ENCODE results near the gene PELI2.

Gene PELI2

DNA sequence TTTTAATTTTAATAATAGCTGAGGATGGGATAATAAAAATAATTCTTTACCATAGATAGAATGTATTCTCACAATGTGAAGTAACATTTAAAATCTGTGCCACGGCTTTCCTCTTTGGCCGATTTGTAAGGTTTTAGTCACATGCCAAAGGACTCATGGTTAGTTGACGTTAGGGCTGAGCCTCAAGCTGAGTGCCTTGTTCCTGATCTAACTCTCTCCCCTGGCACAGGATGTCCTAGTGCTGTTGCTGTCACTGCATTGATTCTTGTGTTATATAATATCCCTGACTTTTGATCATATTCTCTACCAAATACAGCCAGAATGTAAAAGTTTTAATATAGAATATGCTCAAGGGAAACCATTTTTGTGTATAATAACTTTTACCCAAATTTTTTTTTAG, 144.3 kb downstream of the PELI2 start:
- DNase-seq = no peak

DNA sequence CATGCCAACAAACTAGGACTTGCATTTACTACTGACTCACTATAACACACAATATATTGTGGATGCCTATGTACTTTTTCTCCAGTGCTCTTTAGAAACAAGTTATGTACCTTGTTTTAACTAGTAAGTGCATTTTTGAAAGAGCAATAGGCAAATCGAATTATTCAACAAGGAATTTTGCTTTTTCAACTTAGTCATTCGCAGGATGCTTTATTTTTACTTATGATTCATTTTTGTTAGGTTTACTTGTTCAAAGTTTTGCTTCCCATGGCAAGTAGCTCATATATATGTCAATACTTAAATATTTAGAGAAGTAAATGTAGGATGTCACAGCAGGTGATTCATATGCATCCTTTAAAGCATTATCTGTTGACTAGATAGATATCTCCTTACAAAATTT, 149.8 kb downstream of the PELI2 start:
- no peak for DNase-seq

DNA sequence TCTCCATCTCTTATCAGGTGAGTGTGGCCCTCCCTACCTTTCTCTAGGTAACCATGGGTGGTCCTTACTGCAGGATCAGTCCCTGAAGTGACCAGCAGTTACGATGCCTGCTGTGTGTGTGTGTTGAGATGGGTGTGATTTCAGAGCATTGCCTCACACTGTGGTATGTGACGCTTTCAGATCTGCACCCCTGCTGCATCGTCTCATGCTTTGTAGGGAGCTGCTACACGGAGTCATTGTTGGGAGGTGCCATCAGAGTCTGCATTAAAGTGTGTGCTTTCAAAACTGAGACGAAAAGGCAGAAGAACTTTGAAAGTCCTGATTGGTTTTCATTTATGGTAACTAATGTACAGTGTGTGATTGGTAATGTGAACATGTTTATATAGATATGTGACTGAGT, 150.5 kb downstream of the PELI2 start:
- no peak for DNase-seq

DNA sequence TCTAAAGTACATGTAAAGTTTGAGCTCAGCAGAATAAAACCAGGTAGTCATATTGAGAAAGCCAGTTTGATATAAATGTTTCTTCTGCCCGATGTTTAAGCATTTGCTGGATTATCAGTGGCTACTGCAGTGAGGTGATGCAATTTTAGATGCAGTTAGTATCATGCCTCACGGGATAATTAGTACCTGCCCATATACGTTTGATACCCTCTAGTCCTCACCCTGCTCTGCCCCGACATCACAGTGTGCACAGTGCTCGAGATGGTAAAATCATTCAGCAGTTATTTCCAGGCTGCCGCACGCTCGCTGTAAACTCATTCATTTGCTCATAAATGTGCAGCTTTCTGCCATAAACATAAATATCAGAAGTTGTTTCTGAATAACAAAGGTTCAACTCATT, 152.7 kb downstream of the PELI2 start:
- no peak for DNase-seq

DNA sequence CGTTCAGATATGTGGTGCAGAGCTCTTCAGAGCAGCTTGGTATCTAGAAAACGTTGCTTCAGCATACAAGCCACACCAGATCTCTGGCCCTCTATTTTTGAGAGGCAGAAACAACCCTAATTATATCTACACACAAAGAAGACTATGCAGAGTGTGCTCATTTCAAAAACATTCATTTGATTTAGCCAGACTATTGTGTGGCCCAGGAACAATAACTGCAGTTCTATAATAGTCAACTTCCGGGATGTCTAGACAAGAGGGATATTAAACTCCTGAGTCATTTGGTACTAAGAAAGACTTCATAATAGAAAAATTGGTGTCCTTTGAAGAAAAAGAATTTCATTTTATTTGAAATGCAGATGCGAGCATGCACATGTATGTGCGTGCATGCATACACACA, 153.8 kb downstream of the PELI2 start:
- no peak for DNase-seq

DNA sequence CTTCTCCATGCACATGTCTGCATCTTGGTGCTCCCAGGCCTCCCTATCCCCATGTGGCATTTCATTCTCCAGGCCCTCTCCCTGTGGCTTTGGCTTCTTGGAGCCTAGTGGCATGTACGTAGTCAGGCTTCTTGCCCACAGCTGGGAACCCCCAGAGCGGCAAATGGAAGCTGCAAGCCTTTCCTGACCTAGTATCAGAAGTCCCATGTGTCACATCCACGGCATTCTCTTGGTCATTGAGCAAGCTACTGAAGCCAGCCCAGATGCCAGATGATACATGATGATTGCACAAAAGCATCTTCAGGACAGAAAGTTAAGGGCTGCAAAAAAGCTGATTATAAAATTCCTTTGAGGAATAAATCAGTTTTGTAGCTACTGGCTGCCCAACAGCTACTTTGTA, 154.9 kb downstream of the PELI2 start:
- DNase-seq = no peak

DNA sequence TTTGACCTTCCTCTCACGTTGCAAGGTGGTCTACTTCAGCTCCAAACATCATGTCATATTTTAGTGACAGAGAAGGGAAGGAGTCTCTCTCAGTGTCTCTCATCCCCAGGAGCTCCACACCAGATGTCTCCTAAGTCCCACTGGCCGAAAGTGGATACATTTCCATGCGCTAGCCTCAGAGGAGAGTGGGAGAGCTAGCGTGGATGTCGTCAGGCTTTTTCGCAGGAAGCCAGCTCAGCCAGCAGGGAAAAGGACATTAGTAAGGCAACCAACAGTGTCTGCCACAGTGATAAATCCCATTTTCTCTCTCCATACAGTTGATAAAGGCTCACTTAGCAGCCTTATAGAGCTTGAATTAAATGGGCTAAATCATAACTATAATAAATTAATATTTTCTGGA, 155.7 kb downstream of the PELI2 start:
- DNase-seq = no peak

DNA sequence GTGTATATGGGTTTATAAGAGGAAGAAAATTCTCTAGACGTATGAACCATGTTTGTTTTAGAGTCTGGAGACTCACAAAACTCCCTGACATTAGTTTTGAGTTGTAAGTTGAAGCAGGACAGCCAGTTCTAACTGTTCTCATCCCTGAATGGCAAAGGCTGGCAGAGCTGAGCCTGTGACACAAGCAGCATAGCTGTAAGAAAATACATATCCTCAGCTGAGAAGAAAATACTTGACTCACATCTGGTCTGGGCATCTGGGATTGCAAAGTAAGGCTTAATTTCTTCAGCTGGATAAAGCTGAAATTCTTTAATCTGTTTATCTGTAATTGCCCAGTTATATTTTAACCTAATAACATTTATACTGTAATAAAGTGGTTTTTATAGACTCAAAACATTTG, 156.3 kb downstream of the PELI2 start:
- no peak for DNase-seq

DNA sequence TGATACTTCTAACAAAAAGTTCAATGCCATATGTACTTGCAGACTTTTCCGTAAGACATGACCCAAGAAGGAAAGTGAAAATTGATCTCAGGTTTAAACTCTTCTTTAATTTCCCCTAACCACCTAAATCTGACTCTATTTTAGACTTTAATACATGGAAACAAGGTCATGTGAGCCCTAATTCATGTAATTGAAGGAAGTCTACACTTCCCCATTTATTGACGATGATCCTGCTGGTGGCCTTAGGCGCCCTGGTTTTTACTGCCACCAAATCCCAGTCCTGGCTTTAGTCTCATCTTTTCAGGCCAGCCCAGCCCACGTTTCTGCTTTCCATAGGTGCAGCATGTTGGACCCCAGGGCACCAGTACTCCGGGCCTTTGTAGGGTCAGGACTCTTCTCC, 157.9 kb downstream of the PELI2 start:
- no peak for DNase-seq

DNA sequence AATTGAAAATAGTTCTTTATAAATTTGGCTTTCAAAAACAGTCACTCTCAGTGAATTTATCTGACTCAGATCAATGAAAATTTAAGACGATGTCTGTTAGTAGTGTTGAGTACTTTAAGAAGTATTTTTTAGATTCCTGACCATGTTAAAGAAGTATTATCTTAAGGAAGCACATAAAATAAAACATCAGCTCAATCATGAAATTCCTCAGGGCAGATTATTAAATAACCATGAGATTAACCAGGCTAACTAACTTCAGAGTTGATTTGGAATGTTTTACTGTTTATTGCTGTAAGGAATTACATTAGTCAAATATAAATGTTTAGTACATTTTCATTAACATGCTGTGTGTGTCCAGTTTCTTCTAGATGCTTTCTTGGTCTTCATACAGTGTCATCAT, 160.2 kb downstream of the PELI2 start:
- no peak for DNase-seq

DNA sequence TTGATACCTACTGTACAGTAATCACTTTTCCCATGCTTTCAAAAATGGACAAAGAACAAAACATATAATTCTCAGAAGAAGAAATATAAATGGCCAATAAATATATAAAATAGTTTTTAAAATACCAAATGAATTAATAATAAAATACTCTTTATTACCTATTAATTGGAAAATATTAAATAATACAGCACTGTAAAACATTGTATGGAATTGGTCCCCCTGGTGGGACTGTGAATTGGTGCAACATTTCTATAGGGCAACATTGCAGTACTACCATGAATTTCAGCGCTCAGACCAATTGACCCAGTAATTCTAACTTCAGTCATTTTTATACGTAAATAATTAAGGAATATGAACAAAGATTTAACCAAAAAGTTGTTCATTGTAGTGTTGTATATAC, 162.6 kb downstream of the PELI2 start:
- no peak for DNase-seq

DNA sequence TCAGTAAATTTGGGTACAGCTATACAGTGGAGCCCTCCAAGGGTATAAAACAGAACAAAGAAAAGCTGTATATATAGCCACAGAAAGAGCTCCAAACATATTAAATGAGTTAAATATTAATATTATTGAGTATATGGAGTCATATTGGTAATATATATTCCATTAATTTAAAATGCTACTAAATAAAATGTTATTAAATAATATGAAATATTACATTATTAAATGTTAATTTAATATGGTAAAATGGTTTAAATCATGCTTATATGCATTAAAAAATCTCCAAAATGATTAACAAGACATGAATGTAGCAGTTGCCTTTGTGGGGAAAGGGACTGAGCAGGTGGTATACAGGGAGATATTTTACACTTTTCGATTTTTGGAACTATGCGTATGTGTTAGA, 164.0 kb downstream of the PELI2 start:
- DNase-seq = no peak

DNA sequence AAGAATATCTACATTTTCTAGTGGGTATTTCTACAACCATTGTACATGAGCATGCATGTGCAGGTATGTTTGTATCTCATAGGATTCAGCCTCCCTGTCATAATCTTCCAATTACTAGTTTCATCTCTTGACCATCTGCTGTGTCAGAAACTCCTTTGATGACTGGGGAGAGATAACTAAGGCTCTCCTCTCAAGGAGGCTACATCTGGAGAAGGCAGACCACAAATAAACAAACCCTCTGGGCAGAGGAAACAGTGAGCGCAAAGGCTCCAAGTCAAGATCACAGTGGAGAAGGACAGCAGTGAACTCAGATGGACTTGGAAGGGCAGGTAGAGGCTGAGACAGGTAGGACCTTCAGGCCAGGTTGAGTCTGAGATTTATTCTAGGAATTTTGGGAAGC, 166.4 kb downstream of the PELI2 start:
- no peak for DNase-seq

DNA sequence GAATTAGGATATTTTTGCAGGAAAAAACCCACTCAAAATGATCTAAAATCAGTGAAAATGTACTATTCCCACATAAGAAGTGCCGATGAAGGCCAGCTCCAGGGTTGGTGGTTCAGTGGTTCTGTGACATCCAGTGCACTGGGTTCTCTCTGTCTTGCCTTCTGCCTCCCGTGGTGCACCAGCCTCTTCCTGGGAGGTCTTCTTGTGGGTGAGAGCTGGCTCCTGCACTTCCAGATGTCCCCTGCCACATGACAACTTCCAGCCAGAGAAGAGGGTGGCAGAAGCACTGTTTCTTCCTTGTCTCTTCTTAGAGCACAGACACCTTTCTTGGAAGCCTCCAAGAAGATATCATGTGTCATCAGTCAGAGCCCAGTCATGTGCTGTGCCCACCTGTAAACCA, 170.9 kb downstream of the PELI2 start:
- no peak for DNase-seq

DNA sequence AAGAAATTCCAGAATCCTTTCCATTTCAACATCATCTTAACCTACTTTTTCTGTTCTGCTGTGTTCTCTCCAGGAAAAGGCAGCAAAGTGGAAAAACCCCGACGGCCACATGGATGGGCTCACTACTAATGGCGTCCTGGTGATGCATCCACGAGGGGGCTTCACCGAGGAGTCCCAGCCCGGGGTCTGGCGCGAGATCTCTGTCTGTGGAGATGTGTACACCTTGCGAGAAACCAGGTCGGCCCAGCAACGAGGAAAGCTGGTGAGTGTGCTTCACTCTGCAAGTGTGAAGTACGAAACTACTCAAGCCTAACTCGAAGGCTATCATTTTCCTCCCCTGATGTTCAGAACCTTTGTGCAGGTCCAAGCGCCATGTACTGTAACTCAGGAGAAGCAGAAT, 172.0 kb downstream of the PELI2 start:
- no peak for DNase-seq

DNA sequence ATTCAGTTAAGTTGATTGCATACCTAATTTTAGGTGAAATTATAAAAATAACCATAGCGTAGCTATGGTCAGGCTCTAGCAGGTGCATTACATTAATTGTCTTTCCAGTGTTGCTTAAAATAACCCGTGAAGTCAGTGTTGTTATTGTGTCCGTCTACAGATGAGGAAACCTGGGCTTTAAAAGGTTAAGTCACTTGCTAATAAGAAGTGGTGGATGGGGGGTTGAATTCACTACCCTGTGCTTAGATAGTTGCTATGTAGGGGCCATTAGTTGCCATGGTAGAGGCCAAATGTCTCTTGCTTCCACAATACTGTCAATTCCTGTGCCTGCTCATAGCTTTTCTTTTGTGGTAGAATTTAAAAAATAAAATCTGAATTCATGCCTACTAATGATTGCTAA, 174.8 kb downstream of the PELI2 start:
- DNase-seq = no peak

DNA sequence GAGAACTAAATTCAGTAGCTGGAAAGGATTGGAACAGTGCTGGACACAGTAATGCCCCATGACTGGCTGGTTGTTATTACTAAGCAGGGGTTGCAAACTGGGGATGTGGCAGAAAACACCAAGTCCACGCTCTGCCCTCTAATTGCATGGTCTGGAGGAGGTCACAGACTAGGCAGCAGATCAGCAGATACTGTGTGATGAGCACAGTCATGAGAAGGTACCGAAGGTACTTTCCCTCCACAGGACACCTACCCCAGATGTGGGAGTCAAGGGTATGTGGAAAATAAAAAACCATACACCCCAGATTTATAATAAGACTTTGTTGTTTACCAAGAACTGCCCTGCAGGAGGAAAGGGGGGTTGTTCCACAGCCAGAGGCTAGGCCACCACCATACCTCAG, 175.3 kb downstream of the PELI2 start:
- DNase-seq = no peak

DNA sequence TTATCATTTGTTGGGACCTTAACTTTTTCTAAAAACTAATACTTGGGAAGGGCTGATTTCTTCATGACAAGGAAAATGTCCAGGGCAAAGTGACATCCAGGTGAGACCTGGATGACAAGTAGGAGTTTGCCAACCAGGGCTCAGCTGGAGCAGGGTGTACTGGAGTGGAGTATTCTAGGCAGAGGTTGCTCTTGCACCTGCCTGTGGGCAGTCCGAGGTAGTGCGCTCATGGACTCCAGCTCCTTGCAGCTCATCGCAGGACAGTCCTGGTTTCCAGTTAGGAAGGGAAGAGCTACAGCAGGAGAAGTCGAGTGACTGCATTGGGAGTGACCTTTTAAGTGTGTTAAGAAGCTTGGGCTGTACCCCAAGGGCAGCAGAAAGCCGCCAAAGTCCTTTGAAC, 175.9 kb downstream of the PELI2 start:
- DNase-seq = no peak

DNA sequence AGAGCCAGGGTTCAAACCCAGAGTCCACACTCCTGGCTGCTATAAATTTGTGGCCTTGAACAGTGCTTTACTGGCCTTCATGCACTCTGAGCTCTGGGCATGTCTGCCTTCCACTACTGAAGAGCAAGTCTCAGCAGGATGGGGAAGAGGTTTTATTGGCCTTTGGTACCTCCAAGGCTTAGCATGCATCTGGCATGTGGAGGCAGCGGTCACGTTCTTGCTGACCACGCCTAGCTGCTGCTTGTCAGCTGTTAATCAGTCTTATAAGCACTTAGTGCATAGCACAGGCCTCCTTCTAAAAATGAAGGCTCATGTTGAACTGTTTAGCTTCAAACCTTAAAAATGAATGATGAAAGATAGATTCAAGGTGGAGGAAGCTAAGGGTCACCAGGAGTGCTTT, 177.5 kb downstream of the PELI2 start:
- DNase-seq = no peak

DNA sequence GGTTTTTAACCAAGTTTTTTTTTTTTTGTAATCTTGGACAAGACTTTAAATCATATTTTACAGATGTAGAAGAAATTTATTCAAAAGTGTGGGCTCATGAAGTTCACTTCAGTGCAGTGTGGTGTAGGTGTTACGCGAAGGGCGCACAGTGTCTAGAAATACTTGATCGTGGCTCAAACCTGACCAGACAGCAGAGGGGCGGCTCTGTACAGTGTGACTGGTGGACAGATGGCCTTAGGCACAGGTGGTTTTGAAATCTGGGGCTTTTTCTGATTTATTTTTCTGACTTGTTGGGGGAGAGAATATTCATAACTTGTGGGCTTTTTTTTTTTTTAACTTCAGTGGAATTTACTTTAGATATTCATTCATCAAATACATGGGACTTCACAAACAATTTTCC, 179.2 kb downstream of the PELI2 start:
- DNase-seq = no peak

DNA sequence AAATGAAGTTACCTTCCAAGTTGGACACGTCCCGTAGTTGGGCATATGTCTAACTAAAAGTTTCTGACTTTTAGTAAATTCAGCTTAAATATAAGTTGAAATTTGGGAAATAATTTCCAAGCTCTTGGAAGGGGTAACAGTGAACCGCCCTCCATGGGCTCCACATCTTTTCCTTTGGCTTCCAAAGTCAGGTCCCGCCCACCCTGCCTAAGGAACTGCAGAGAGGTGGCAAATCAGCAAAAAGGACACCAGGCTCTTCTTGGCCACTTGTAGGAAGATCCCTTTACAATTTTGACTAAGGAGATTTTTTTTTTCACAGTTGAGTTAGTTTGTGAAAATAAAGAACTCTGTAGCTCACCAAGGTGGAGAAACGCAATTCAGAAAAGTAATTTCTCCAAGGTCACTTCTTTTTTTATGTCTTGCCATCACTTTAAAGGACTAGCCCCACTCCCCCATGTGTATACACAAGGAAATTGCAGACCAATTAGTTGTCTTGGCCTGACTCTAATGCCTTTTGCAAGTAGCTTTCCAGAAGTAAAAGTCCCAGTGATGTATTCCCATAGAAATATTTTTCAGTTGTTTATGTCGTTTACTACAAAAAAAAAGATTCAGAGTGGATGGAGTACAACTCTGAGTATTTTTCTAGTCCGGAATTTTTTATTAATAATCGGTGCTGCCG, 181.2 kb downstream of the PELI2 start:
- DNase-seq = no peak

DNA sequence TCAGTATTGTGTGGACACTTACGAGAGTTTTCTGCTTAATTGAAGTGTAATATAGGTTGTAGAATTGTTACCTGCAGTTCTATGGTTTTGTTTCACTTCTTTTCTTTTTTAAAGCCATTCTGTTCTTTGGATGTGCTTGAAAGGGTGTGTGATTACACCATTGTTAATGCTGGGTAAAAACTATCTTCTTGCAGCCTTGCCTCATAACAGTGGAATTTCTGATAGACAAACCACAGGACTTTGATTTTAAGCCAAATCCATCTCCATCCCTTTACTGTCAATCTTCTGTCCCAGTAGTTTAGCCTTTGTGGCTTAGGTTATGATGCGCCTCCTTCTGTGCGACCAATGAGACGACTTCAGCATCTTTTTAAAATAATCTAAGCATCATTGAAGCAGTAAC, 182.3 kb downstream of the PELI2 start:
- no peak for DNase-seq

DNA sequence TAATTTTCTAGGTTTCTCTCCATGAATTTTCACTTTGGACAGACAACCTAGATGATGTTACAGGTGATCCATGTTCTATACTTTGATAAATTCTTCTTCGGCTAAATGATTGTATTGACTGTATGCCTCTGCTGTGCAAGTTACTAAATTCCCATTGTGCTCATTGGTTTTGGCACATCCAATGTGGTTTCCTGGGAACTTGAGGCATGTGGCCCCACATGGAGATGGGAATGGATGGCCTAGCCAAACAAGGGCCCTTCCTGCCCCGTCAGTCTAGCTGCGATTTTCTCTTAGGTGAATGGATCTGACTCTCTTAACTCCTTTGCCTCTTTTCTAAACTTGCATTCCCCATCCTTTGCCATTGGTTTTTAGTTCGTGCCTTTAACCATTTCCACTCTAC, 186.2 kb downstream of the PELI2 start:
- DNase-seq = no peak

DNA sequence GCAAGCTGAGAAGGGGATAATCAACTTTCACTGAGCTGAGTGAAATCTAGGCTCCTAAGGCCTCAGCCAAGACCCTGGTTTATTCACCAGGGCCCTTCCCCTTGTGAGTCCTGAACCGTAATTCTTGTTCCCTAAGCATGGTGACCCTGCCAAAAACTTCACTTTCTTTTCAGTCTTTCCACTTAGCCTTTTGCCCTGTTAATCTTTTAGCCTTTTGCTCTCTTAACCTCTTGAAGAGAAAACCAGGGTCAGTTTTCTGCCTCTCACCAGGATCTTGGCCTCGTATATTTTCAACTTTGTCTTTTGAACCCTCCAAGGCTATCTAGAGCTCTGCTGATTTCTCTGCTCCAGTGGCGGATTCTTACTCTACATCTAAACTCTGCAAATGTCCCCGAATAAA, 191.0 kb downstream of the PELI2 start:
- DNase-seq = no peak

DNA sequence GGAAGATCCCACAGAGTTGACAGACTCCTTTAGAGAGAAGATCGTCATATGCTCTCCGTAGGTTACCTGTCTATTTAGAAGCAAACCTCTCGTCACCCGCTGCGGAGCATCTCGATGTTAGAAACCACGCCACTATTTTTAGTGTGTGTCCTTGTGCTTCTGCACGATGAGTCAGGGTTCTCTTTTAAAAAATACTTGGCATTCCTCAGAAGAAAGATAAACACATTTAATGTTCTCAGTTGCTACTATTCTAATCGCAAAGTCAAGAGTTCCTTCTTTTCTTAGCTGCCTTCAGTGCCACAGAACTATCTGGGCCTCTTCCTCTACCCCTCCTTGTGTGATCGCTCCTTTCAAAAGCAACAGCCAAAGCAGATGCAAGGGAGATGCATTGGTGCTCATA, 192.4 kb downstream of the PELI2 start:
- DNase-seq = no peak

DNA sequence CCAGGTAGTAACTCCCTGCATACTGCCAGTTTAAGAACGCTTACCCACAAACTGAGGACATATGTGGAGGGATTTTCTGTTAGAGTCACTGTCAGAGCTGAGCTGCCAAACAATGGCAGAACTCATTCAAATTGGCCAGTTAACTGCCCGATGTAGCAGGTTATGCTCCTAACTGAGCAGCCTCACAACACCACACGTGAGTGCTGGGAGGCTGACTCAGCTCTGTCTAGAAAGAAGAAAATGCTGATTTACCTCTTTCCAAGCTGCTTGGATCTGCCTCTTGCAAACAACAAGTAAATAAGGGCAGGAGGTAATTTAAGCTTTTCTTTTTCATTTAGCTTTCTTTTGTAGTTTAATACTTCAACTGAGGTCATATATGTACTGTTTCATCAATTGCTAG, 195.6 kb downstream of the PELI2 start:
- DNase-seq = no peak

Data from central memory CD4-positive, alpha-beta T cell (primary cell).